Measurements from ENCODE around the gene SLC18A2.

GRCh38 chr10:117228210-117228609, 12.7 kb upstream of the SLC18A2 start:
- TF ChIP-seq CTCF (IDR thresholded peaks at IDR 0.05): no peak
- TF ChIP-seq POLR2A (IDR thresholded peaks at IDR 0.05): no peak

Measured in lower leg skin (tissue), 3 donors.